ENCODE measurements around the gene CHST9. TPM values are rescaled to one million over a fixed set of nuclear protein-coding genes. Genes with fewer than 3 reads are reported as not detected.

The CHST9 gene
- total RNA-seq, 1 donor from 2014 or later, result 2.4 TPM

DNA sequence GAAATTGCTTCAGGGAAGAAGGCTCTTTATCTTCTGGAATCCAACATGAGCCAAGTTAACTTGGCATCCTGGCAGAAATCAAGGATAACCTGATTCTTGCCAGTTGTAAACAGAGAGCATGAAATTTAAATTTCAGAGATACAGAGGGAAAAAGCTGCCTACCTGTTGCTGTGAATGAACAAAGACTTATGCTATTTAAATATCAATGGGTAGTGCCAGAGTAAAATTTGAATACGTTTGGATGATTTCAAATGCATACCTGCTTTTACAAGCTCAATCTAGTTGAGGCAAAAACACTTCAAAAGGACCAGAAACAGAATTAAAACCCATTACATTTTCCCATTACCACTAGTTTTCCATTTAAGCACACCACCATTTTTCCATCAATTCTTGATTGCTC lies 60.9 kb downstream of the CHST9 start:
- no peaks in the 10 kb centered on the region for H3K4me1 Mint-ChIP-seq
- H3K27me3 Mint-ChIP-seq (ENCODE audit: low read depth), result peaks cover 4% of the 10 kb centered on the region
- no peak for TF ChIP-seq CTCF (IDR thresholded peaks at IDR 0.05; ENCODE audit: unreplicated experiment)
- no peak overlapping the region for H3K4me3 Mint-ChIP-seq
- no peaks in the 10 kb centered on the region for H3K36me3 Mint-ChIP-seq
- no peak overlapping the region for H3K27ac Mint-ChIP-seq
- DNase-seq (ENCODE audit: low spot score in 2 of 2, unreplicated experiment in 2 of 2), result no peak
- H3K9me3 Mint-ChIP-seq, result no peaks in the 10 kb centered on the region

GRCh38 chr18:27121108-27121507 lies 64.0 kb downstream of the CHST9 start:
- Mint-ChIP-seq H3K27me3 (ENCODE audit: low read depth) (peaks cover 4% of the 10 kb centered on the region), H3K9me3 (no peaks in the 10 kb centered on the region), H3K4me3 (no peak overlapping the region), H3K4me1 (no peaks in the 10 kb centered on the region), H3K36me3 (no peaks in the 10 kb centered on the region), H3K27ac (no peak overlapping the region)
- DNase-seq (ENCODE audit: low spot score in 2 of 2, unreplicated experiment in 2 of 2), result no peak
- no peak for TF ChIP-seq CTCF (IDR thresholded peaks at IDR 0.05; ENCODE audit: unreplicated experiment)

DNA sequence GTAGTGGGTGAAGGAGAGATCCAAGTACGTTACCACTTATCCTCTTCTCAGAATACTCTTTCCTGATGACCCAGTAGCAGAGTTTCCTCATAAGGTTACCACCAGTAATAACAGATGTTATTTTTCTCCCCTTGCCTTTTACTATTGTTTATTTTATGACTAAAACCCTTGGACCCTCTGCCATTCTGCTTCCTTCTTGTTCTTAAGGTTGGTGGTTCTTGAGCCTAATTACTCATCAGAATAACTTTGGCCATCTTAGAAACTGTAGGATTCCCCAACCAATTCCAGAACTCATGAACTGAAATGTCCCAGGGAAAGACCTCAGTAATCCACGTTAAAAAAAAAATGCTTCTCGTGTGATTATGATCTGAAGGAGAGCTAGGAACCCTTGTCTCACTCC lies 64.9 kb downstream of the CHST9 start:
- no peaks in the 10 kb centered on the region for H3K9me3 Mint-ChIP-seq
- H3K4me1 Mint-ChIP-seq, result no peaks in the 10 kb centered on the region
- no peaks in the 10 kb centered on the region for H3K36me3 Mint-ChIP-seq
- no peak overlapping the region for H3K27ac Mint-ChIP-seq
- H3K27me3 Mint-ChIP-seq (ENCODE audit: low read depth), result peaks cover 4% of the 10 kb centered on the region
- no peak for TF ChIP-seq CTCF (IDR thresholded peaks at IDR 0.05; ENCODE audit: unreplicated experiment)
- no peak for DNase-seq (ENCODE audit: low spot score in 2 of 2, unreplicated experiment in 2 of 2)
- H3K4me3 Mint-ChIP-seq, result no peak overlapping the region

GRCh38 chr18:27118973-27119372 lies 66.1 kb downstream of the CHST9 start:
- TF ChIP-seq CTCF (IDR thresholded peaks at IDR 0.05; ENCODE audit: unreplicated experiment), result no peak
- H3K36me3 Mint-ChIP-seq, result no peaks in the 10 kb centered on the region
- peaks cover under 1% of the 10 kb centered on the region for H3K9me3 Mint-ChIP-seq
- DNase-seq (ENCODE audit: low spot score in 2 of 2, unreplicated experiment in 2 of 2), result no peak
- no peak overlapping the region for H3K27ac Mint-ChIP-seq
- H3K27me3 Mint-ChIP-seq (ENCODE audit: low read depth), result peaks cover 4% of the 10 kb centered on the region
- no peaks in the 10 kb centered on the region for H3K4me1 Mint-ChIP-seq
- no peak overlapping the region for H3K4me3 Mint-ChIP-seq

DNA sequence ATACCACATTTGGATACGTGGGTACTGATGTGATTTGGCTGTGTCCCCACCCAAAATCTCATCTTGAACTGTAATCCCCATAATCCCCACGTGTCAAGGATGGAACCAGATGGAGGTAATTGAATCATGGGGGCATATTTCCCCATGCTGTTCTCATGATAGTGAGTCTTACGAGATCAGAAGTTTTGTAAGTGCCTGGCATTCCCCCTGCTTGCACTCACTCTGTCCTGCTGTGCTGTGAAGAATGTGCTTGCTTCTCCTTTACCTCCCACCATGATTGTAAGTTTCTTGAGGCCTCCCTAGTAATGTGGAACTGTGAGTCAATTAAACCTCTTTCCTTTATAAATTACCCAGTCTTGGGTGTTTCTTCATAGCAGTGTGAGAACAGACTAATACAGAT lies 70.3 kb downstream of the CHST9 start:
- TF ChIP-seq CTCF (IDR thresholded peaks at IDR 0.05; ENCODE audit: unreplicated experiment), result no peak
- Mint-ChIP-seq H3K36me3 (no peaks in the 10 kb centered on the region), H3K27ac (no peak overlapping the region), H3K9me3 (peaks cover 10% of the 10 kb centered on the region), H3K4me1 (no peaks in the 10 kb centered on the region), H3K27me3 (ENCODE audit: low read depth) (peaks cover 4% of the 10 kb centered on the region), H3K4me3 (no peak overlapping the region)
- no peak for DNase-seq (ENCODE audit: low spot score in 2 of 2, unreplicated experiment in 2 of 2)

DNA sequence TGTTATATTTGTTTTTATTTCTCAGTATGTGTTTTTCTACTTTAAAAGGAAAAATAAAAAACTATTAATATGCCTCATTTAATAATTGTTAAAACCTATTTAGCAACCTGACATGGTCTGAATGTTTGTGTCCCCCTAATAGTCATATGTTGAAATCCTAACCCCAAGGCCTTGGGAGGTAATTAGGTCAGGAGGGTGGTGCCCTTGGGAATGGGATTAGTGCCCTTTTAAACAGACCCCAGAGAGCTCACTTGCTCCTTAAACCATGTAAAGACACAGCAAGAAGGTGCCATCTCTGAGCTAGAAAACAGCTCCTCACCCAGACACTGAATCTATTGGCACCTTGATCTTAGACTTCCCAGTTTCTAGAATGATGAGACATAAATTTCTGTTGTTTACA lies 71.8 kb downstream of the CHST9 start:
- Mint-ChIP-seq H3K4me1 (no peaks in the 10 kb centered on the region), H3K27ac (no peak overlapping the region), H3K9me3 (peaks cover 10% of the 10 kb centered on the region), H3K36me3 (no peaks in the 10 kb centered on the region), H3K4me3 (no peak overlapping the region), H3K27me3 (ENCODE audit: low read depth) (no peaks in the 10 kb centered on the region)
- no peak for DNase-seq (ENCODE audit: low spot score in 2 of 2, unreplicated experiment in 2 of 2)
- no peak for TF ChIP-seq CTCF (IDR thresholded peaks at IDR 0.05; ENCODE audit: unreplicated experiment)

Measured in mesothelial cell of epicardium (in vitro differentiated cells).